ENCODE measurements around the gene SLC25A28.

DNA sequence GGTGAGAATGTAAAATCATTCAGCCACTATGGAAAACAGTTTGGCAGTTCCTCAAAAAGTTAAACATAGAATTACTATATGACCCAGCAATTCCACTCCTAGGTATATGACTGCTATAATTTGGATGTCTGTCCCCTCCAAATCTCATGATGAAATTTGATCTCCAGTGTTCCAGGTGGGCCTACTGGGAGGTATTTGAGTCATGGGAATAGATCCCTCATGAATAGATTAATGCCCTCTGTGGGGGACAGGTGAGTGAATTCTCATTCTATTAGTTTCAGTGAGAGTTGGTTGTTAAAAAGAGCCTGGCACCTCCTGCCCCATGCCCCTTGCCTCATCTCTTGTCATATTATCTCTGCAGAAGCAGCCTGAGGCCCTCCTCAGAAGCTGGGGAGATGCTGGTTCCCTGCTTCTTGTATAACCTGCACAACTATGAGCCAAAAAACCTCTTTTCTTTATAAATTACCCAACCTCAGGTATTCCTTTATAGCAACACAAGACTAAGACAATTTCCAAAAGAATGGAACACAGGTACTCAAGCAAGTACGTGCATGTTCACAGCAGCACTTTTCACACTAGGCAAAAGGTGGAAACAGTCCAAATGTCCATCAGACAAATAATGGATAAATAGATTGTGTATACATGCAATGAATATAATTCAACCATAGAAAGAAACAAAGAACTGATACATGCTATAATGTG is 8.8 kb upstream of the SLC25A28 start:
- no peak for TF ChIP-seq POLR2A (IDR thresholded peaks at IDR 0.05)
- TF ChIP-seq, protein P1, sequence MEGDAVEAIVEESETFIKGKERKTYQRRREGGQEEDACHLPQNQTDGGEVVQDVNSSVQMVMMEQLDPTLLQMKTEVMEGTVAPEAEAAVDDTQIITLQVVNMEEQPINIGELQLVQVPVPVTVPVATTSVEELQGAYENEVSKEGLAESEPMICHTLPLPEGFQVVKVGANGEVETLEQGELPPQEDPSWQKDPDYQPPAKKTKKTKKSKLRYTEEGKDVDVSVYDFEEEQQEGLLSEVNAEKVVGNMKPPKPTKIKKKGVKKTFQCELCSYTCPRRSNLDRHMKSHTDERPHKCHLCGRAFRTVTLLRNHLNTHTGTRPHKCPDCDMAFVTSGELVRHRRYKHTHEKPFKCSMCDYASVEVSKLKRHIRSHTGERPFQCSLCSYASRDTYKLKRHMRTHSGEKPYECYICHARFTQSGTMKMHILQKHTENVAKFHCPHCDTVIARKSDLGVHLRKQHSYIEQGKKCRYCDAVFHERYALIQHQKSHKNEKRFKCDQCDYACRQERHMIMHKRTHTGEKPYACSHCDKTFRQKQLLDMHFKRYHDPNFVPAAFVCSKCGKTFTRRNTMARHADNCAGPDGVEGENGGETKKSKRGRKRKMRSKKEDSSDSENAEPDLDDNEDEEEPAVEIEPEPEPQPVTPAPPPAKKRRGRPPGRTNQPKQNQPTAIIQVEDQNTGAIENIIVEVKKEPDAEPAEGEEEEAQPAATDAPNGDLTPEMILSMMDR (IDR thresholded peaks at IDR 0.05 in 4 of 5, conservative IDR thresholded peaks at IDR 0.05 in 1 of 5) = no peak

Data from gastrocnemius medialis (tissue), 4 donors.